ENCODE results near the gene AHNAK2.
"Not testable (repeated sequence)": the region's sequence is repeated elsewhere in the genome, so short reads cannot be mapped to it uniquely, and the experiment has no call there.

The AHNAK2 gene

GRCh38 chr14:104926619-104927431 lies 51.3 kb downstream of the AHNAK2 start:
- DNase-seq (ENCODE audit: low spot score): no peak

GRCh38 chr14:104925855-104926609 lies 52.1 kb downstream of the AHNAK2 start:
- no peak for DNase-seq (ENCODE audit: low spot score)

- no peak for DNase-seq (ENCODE audit: low spot score)
Measured at GRCh38 chr14:104925214-104925854, 52.8 kb downstream of the AHNAK2 start.

- no peak for DNase-seq (ENCODE audit: low spot score)
Measured at GRCh38 chr14:104924421-104925213, 53.6 kb downstream of the AHNAK2 start, which contains the start of gene PLD4. Gene PLD4 (plus strand): TSS chr14:104924879. CDS start chr14:104927141, 2,262 bp downstream.

DNA sequence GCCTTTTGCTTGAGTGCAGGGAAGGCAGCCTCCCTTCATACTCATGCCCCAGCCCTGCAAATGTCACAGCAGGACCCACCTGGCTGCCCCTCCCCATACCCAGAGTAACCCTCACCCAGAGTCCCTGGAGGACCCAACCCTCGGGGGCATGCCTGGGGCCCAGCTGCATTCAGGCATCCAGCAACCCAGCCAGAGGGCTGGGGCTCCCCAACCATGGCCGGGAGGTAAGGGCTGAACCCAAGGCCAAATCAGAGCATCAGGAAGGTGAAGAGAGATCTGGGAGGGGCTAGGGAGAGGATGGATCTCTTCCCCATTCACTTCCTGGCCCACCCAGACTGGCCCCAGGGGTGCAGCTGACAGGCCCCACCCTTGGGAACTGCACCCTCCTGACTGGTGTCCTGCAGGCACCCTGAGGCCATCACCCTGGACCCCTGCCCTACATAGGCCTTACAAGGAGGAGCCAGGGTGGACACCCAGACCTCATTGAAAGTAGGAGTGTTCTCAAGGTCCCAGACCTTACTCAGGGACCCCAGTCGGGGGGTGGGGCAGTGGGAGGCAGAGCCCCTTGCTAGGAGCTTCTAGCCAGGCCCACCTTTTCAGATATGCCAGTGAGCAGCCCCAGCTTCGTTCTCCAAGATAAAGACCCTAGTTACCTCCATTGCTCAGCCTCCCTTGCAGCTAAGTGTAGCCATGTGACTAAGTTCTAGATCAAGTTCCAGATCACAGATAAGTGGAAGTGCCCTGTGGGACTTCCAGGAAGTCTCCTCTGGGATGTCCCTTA lies 54.3 kb downstream of the AHNAK2 start:
- DNase-seq (ENCODE audit: low spot score): no peak

DNA sequence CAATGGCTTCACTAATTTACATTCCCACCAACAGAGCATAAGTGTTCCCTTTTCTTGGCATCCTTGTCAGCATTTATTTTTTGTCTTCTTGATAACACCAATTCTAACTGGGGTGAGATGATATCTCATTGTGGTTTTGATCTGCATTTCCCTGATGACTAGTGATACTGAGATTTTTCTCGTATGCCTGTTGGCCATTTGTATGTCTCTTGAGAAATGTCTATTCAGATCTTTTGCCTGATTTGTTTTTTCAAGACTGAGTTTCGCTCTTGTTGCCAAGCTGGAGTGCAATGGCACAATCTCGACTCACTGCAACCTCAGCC lies 58.2 kb downstream of the AHNAK2 start:
- DNase-seq (ENCODE audit: low spot score): no peak

- not testable (repeated sequence) for DNase-seq (ENCODE audit: low spot score)
Measured at GRCh38 chr14:104919152-104919992, 58.8 kb downstream of the AHNAK2 start.

- DNase-seq (ENCODE audit: low spot score): no peak
Measured at GRCh38 chr14:104917993-104918392, 60.2 kb downstream of the AHNAK2 start.

GRCh38 chr14:104917116-104917515 lies 61.1 kb downstream of the AHNAK2 start:
- no peak for DNase-seq (ENCODE audit: low spot score)

DNA sequence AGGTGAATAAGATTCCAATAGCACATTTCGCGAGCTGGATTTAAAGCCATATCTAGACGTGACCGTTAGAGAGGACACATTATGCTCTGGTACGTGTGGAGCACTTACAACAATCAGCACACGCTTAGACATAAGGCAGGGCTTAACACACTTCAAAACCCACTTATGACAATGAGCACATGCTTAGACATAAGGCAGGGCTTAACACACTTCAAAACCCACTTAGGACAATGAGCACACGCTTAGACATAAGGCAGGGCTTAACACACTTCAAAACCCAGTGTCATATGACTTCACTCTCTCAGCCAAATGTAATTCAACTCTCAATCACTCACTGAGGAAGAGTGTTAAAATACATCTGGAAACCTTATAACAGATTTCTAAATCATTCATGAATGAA lies 64.7 kb downstream of the AHNAK2 start:
- DNase-seq (ENCODE audit: low spot score): no peak

DNA sequence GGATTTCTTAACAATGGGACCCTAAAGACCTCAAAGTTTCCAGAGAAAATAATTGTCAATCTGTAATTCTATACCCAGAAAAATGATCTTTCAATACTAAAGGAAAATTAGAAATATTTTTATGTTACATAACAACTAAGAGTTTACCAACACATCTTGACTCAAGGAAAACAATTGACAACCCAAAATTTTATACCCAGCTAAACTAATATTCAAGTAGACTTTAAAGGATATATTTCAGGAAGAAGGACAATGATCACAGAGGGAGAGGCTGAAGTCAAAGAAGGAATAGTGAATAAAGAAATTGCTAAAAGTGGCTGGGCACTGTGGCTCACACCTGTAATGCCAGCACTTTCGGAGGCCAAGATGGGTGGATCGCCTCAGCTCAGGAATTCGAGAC lies 66.1 kb downstream of the AHNAK2 start:
- DNase-seq (ENCODE audit: low spot score): no peak

GRCh38 chr14:104908303-104908702 lies 69.9 kb downstream of the AHNAK2 start:
- DNase-seq (ENCODE audit: low spot score): no peak

- not testable (repeated sequence) for DNase-seq (ENCODE audit: low spot score)
Measured at GRCh38 chr14:104905579-104905933, 72.6 kb downstream of the AHNAK2 start.

DNA sequence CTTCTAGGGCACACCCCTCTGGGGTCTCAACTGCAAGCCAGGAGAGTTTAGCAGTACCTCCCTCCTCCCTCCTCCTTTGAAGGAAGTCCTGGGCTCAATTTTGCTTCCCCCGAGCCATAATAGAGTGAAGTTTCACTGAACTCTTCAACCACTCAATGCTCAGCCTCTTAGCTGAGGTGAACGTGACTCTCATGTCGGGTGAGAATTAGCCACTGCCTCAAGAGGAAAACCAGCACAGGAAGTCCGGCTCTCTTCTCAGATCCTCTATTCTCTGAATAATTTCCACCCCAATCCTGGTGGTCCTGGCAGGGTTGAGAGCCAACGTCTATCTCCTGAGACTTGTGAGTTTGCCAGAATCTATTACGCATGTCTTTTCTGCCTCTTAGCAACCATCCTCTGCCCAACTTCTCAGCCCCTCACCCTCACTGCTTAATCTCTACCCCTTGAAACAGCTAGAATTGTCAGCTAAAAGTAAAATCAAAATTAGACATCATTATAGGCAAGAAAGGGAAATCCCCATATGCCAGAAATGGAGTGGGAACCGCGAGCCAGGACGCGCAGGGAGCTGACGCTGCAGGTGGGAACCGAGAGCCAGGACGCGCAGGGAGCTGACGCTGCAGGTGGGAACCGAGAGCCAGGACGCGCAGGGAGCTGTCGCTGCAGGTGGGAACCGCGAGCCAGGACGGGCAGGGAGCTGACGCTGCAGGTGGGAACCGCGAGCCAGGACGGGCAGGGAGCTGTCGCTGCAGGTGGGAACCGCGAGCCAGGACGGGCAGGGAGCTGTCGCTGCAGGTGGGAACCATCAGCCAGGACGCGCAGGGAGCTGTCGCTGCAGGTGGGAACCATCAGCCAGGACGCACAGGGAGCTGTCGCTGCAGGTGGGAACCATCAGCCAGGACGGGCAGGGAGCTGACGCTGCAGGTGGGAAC lies 73.3 kb downstream of the AHNAK2 start:
- DNase-seq (ENCODE audit: low spot score): not testable (repeated sequence)

DNA sequence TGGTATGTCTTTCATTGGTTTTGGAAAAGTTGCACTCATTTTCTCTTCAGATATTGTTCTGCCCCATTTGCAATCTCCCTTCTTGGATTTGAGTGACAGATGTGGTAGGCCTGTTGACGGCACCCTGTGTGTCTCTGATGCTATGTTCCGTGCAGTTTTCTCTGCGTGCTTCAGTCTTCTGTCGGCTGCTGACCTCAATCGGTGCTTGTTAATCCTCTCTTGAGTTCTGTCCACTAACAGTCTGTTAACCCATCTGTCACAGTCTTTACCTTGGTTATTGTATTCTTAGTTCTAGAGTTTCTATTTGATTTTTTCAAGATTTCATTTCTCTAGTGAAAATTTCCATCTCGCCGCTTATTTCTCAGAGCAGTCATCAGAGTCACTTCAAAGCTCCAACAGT lies 74.2 kb downstream of the AHNAK2 start:
- no peak for DNase-seq (ENCODE audit: low spot score)

DNA sequence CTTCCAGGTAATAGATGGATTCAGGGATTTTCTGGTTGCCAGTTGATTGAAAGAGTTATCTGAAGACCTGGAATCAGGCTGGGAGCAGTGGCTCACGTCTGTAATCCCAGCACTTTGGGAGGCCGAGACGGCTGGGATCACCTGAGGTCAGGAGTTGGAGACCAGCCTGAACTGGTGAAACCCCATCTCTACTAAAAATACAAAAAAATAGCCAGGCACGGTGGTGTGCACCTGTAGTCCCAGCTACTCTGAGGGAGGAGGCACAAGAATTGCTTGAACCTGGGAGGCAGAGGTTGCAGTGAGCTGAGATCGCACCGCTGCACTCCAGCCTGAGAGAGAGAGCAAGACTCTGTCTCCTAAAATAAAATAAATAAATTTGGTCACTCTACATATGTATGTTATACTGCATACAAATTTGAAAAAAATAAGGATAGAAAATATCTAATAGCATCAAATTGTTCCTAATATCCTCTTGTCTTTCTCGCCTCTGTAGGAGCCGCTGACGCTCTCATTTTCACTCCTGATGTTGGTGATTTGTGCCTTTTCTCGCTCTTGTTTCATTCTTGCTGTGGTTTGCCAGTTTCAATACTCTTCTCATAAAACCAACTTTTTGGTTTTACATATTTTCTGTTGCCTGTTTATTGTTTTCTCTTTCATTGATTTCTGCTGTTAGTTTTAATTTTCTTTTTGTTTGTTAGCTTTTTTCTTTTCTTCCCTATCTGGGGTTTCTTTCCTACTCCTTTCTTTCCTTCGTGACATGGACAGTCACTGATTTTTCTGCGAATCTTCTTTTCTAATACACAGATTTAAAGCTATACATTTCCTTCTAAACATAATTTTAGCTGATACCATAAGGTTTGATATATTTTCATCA lies 77.3 kb downstream of the AHNAK2 start:
- DNase-seq (ENCODE audit: low spot score): no peak

DNA sequence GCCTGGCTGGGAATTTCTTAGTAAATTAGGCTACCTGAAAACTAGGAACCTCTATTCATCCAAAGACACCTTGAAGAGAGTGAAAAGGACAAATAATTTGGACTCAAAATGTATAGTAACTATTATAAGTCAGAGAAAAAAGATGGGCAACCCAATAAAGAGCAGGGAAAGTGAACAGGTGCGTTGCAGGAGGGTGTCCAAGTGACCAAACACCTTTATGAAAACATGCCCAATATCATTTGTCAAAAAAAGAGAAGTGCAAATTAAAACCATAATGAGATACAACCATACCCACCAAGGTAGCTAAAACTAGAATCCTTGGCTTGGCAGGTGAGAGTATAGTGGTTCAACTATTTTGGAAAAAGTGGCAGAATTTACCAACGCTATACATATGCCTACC lies 78.4 kb downstream of the AHNAK2 start:
- no peak for DNase-seq (ENCODE audit: low spot score)

DNA sequence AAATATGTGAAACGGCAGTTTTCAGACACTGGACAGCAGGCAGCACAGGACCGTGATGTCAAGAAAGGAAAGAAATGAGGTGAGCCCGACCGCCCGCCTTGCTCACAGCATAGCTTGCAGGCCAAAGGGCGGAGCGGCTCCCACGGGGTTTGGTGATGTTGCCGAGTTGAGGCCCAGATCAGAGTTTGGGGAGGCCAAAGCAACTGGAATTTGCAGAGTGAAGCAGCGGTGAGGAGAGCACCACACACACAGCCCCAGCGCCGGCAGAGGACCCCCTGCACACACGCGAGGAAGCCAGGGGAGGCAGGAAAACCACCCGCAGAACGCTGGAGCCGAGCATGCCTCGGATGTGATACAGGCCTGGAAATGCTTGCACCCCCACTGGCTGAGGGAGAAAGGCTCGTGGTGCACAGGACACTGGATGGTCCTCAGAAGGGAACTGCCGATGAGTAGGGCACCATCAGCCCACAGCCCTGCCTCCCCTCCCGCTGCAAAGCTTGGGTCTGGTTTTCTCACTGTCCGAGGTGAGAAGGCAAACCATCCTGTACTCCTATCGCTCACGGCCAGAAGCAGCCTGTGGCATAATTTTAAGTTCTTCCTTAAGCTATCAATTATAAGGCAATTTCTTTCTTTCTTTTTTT lies 79.2 kb downstream of the AHNAK2 start:
- no peak for DNase-seq (ENCODE audit: low spot score)
